Suprapubic skin (tissue), 4 donors: ENCODE measurements around the gene CELF4.

ENCODE experiments used
- CTCF ChIP-seq, 2 donors: fragments of 200-600 bp in 1 of 2; fragments of 450-650 bp in 1 of 2; sonication (generic) in 1 of 2; IDR thresholded peaks; one replicate each; pipeline ENCODE4 v1.5.1; 2016 to 2019; ENCODE audit warnings: antibody characterized with exemption in 2 of 2, mild to moderate bottlenecking in 1 of 2, moderate library complexity in 1 of 2
- EP300 ChIP-seq: sonication (generic); formaldehyde crosslinking; IDR thresholded peaks from one replicate; pipeline ENCODE4 v1.6.1; 2017; ENCODE audit warnings: antibody characterized with exemption
- POLR2AphosphoS5 ChIP-seq, 3 donors: sonication (generic); formaldehyde crosslinking; IDR thresholded peaks; one replicate each; pipeline ENCODE4 v1.6.1; 2017; ENCODE audit warnings: antibody characterized with exemption in 3 of 3

- TF ChIP-seq CTCF (IDR thresholded peaks at IDR 0.05), result no peak
- TF ChIP-seq POLR2AphosphoS5 (IDR thresholded peaks at IDR 0.05), result no peak
- no peak for TF ChIP-seq EP300
Measured at GRCh38 chr18:37588289-37588688, 22.7 kb upstream of the CELF4 start.
